RWPE2 (cell line): ENCODE measurements around the gene ZNF268.

ENCODE experiments used
- ATAC-seq: fragments of 200-7000 bp; cut with Tn5 transposase; 3 replicates; pipeline ENCODE4 v1.9.1; 2021; ENCODE audit warnings: low read depth
- DNase-seq: peaks from one replicate; pipeline ENCODE4 v3.0.0-alpha.2; 2020; ENCODE audit warnings: low spot score
- H3K27ac ChIP-seq: fragments of 450-650 bp; 2 replicates; pipeline ENCODE4 v1.5.1; 2017; ENCODE audit warnings: mild to moderate bottlenecking; ENCODE audit not compliant: poor library complexity, severe bottlenecking
- H3K27me3 ChIP-seq: fragments of 250-450 bp; sonication (Bioruptor Pico); 2 replicates; pipeline ENCODE4 v1.5.1; 2021; ENCODE audit warnings: mild to moderate bottlenecking, moderate library complexity; ENCODE audit not compliant: insufficient read depth, poor library complexity, severe bottlenecking
- H3K36me3 ChIP-seq: fragments of 250-450 bp; sonication (Bioruptor Pico); 2 replicates; pipeline ENCODE4 v1.5.1; 2020; ENCODE audit warnings: low read depth, mild to moderate bottlenecking, moderate library complexity
- H3K4me1 ChIP-seq: fragments of 250-450 bp; sonication (Bioruptor Pico); 2 replicates; pipeline ENCODE4 v1.5.1; 2021; ENCODE audit warnings: mild to moderate bottlenecking, moderate library complexity; ENCODE audit not compliant: insufficient read depth, poor library complexity, severe bottlenecking
- H3K4me3 ChIP-seq: fragments of 250-450 bp; sonication (Bioruptor Pico); 2 replicates; pipeline ENCODE4 v1.5.1; 2021; ENCODE audit warnings: mild to moderate bottlenecking, moderate library complexity; ENCODE audit not compliant: severe bottlenecking
- H3K9me3 ChIP-seq: fragments of 250-450 bp; sonication (Bioruptor Pico); 2 replicates; pipeline ENCODE4 v1.5.1; 2021; ENCODE audit warnings: mild to moderate bottlenecking, moderate library complexity; ENCODE audit not compliant: severe bottlenecking
- CTCF ChIP-seq: fragments of 450-650 bp; IDR thresholded peaks from one replicate; pipeline ENCODE4 v1.5.1; 2017; ENCODE audit warnings: mild to moderate bottlenecking, moderate library complexity; ENCODE audit not compliant: poor library complexity, severe bottlenecking

The ZNF268 gene

GRCh38 chr12:133222211-133222610 is 40.9 kb downstream of the ZNF268 start:
- no peaks in the 10 kb centered on the region for H3K4me1 ChIP-seq
- DNase-seq (no peak), ATAC-seq (no peak)
- H3K27me3 ChIP-seq, result no peaks in the 10 kb centered on the region
- no peak for TF ChIP-seq CTCF
- H3K27ac ChIP-seq, result no peak overlapping the region
- H3K9me3 ChIP-seq, result peaks cover 12% of the 10 kb centered on the region
- no peaks in the 10 kb centered on the region for H3K36me3 ChIP-seq
- no peak overlapping the region for H3K4me3 ChIP-seq

GRCh38 chr12:133225527-133225926 is 44.2 kb downstream of the ZNF268 start:
- no peaks in the 10 kb centered on the region for H3K36me3 ChIP-seq
- DNase-seq (no peak), ATAC-seq (no peak)
- H3K27me3 ChIP-seq, result no peaks in the 10 kb centered on the region
- H3K27ac ChIP-seq, result no peak overlapping the region
- peaks cover 12% of the 10 kb centered on the region for H3K9me3 ChIP-seq
- TF ChIP-seq CTCF, result no peak
- no peak overlapping the region for H3K4me3 ChIP-seq
- H3K4me1 ChIP-seq, result no peaks in the 10 kb centered on the region

GRCh38 chr12:133226690-133227089 is 45.4 kb downstream of the ZNF268 start:
- Histone ChIP-seq H3K36me3 (no peaks in the 10 kb centered on the region), H3K4me1 (no peaks in the 10 kb centered on the region), H3K4me3 (no peak overlapping the region), H3K27me3 (no peaks in the 10 kb centered on the region), H3K27ac (no peak overlapping the region), H3K9me3 (peaks cover 10% of the 10 kb centered on the region)
- no peak for TF ChIP-seq CTCF
- DNase-seq (no peak), ATAC-seq (no peak)

GRCh38 chr12:133227281-133227852 is 46.1 kb downstream of the ZNF268 start:
- Histone ChIP-seq H3K27ac (no peak overlapping the region), H3K4me1 (no peaks in the 10 kb centered on the region), H3K27me3 (no peaks in the 10 kb centered on the region), H3K4me3 (no peak overlapping the region), H3K9me3 (peaks cover 10% of the 10 kb centered on the region), H3K36me3 (no peaks in the 10 kb centered on the region)
- DNase-seq, result no peak
- ATAC-seq, result no peak
- TF ChIP-seq CTCF, result no peak

GRCh38 chr12:133231001-133231400 is 49.7 kb downstream of the ZNF268 start:
- no peak for ATAC-seq

More at GRCh38 chr12:133231001-133231400, 49.7 kb downstream of the ZNF268 start:
- no peak for TF ChIP-seq CTCF
- no peaks in the 10 kb centered on the region for H3K36me3 ChIP-seq
- H3K4me3 ChIP-seq, result no peak overlapping the region
- no peaks in the 10 kb centered on the region for H3K4me1 ChIP-seq
- no peaks in the 10 kb centered on the region for H3K27me3 ChIP-seq
- H3K27ac ChIP-seq, result no peak overlapping the region
- H3K9me3 ChIP-seq, result peaks cover 8% of the 10 kb centered on the region
- DNase-seq, result no peak
